Peyer's patch (tissue), 4 donors: ENCODE data around the gene PF4V1. TPM values are rescaled to one million over a fixed set of nuclear protein-coding genes. Genes with fewer than 3 reads are reported as not detected.

Experiments
- DNase-seq, 3 donors: peaks; one replicate each; pipeline ENCODE4 v3.0.0-alpha.2; 2017 to 2019
- H3K27ac ChIP-seq, 4 donors: fragments of 200-600 bp; sonication (generic); one replicate each; pipeline ENCODE4 v1.5.1; 2016 to 2019
- H3K27me3 ChIP-seq, 2 donors: fragments of 200-600 bp; sonication (generic); one replicate each; pipeline ENCODE4 v1.5.1; 2019
- H3K36me3 ChIP-seq, 3 donors: fragments of 200-600 bp; sonication (generic); one replicate each; pipeline ENCODE4 v1.5.1; 2016 to 2019
- H3K4me1 ChIP-seq, 4 donors: fragments of 200-600 bp; sonication (generic); one replicate each; pipeline ENCODE4 v1.5.1; 2016 to 2019
- H3K4me3 ChIP-seq, 4 donors: fragments of 200-600 bp; sonication (generic); 1 replicate in 3 of 4; 2 replicates in 1 of 4; pipeline ENCODE4 v1.5.1; 2016 to 2019; ENCODE audit warnings: mild to moderate bottlenecking in 1 of 4
- H3K9me3 ChIP-seq, 4 donors: fragments of 200-600 bp; sonication (generic); one replicate each; pipeline ENCODE4 v1.5.1; 2016 to 2019; ENCODE audit warnings: mild to moderate bottlenecking in 1 of 4
- CTCF ChIP-seq, 6 experiments: fragments of 450-650 bp in 4 of 6; fragments of 200-600 bp in 2 of 6; sonication (generic) in 1 of 6; IDR thresholded peaks; one replicate each; pipeline ENCODE4 v1.5.1; 2017 to 2019; ENCODE audit warnings: antibody characterized with exemption in 6 of 6, mild to moderate bottlenecking in 3 of 6, moderate library complexity in 1 of 6
- POLR2A ChIP-seq, 2 donors: fragments of 450-650 bp; IDR thresholded peaks; one replicate each; pipeline ENCODE4 v1.5.1; 2017; ENCODE audit warnings: antibody characterized with exemption in 2 of 2, mild to moderate bottlenecking in 2 of 2, moderate library complexity in 2 of 2
- total RNA-seq, 4 donors: library from RNA; depleted of rRNA; stranded (reverse); fragments of >200 nt; gene quantifications; one replicate each; pipeline ENCODE4 v1.1.0, GENCODE V29; 2016

Gene PF4V1
- total RNA-seq, 4 donors from 2014 or later, result not detected

DNA sequence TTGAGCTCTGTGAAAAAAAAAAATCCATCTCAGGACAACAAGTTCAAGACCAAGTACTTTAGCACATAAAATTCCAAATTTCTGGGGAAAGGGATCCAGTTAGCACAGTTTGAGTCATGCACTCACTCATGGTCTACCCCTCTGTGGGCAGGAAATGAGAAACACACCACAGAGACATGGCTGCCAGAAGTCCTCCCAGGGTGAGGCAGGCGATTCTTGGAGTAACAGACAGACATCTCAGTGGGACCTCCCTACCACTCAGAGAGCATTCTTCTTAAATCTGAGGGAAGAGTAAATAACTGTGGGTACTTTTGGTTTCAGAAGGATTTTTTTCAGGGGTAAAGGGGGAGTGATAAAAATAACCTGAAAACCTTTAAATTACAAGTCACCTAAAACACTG is 30.2 kb downstream of the PF4V1 start:
- no peak overlapping the region for H3K27ac ChIP-seq
- H3K9me3 ChIP-seq, result no peaks in the 10 kb centered on the region
- DNase-seq, result no peak
- no peaks in the 10 kb centered on the region for H3K27me3 ChIP-seq
- TF ChIP-seq POLR2A (IDR thresholded peaks at IDR 0.05), result no peak
- no peak for TF ChIP-seq CTCF (IDR thresholded peaks at IDR 0.05)
- H3K4me1 ChIP-seq, result no peaks in the 10 kb centered on the region
- no peak overlapping the region for H3K4me3 ChIP-seq
- H3K36me3 ChIP-seq, result no peaks in the 10 kb centered on the region

DNA sequence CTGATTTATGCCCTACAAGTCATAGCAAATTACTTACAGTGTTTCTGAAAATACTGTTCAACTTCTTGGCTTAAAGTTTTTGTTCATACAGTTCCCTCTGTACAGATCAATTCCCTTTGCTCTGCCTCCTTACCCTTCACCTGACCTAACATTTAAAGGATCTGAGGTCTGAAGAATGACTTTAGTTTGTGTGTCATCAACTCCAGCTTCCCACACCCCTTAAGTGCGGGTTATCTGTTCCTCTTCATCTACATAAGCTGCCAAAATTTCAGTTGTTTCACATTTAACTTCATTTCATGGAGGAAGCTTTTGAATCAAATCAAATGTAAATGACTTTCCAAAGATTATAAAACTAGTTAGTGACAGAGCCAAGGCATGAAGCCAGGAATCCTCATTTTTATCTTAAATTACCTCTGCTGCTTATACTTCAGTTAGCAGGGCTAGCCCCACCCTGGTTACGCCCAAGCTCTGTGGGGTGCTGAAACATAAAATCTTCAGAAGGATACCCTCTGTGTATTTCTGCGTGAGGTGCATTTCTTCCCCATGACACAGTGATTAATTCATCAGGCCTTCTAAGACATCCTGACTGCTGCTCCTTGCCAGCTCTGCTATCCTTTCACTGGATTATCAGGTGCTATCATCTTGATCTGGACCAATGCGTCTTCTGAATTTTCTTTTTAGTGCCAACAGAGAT is 32.6 kb downstream of the PF4V1 start:
- no peak overlapping the region for H3K4me3 ChIP-seq
- TF ChIP-seq POLR2A (IDR thresholded peaks at IDR 0.05), result no peak
- TF ChIP-seq CTCF (IDR thresholded peaks at IDR 0.05), result no peak
- H3K36me3 ChIP-seq, result no peaks in the 10 kb centered on the region
- H3K27me3 ChIP-seq, result no peaks in the 10 kb centered on the region
- no peak overlapping the region for H3K27ac ChIP-seq
- H3K9me3 ChIP-seq, result no peaks in the 10 kb centered on the region
- no peaks in the 10 kb centered on the region for H3K4me1 ChIP-seq
- no peak for DNase-seq

GRCh38 chr4:73891326-73891725 is 38.2 kb downstream of the PF4V1 start:
- TF ChIP-seq CTCF (IDR thresholded peaks at IDR 0.05) (no peak), POLR2A (IDR thresholded peaks at IDR 0.05) (no peak)
- no peak for DNase-seq
- H3K27ac ChIP-seq, result no peak overlapping the region

GRCh38 chr4:73891739-73892405 is 38.8 kb downstream of the PF4V1 start:
- H3K27ac ChIP-seq, result no peak overlapping the region
- H3K36me3 ChIP-seq, result no peaks in the 10 kb centered on the region
- H3K9me3 ChIP-seq, result no peaks in the 10 kb centered on the region
- H3K4me3 ChIP-seq, result no peak overlapping the region
- TF ChIP-seq CTCF (IDR thresholded peaks at IDR 0.05) (no peak), POLR2A (IDR thresholded peaks at IDR 0.05) (no peak)
- H3K4me1 ChIP-seq, result peaks cover 0 to 14% (median 0%) of the 10 kb centered on the region in 4 donors
- DNase-seq, result no peak
- H3K27me3 ChIP-seq, result no peaks in the 10 kb centered on the region

More at GRCh38 chr4:73891326-73891725, 38.2 kb downstream of the PF4V1 start:
- Histone ChIP-seq H3K36me3 (no peaks in the 10 kb centered on the region), H3K4me1 (peaks cover 0 to 14% (median 0%) of the 10 kb centered on the region in 4 donors), H3K27me3 (no peaks in the 10 kb centered on the region), H3K4me3 (no peak overlapping the region), H3K9me3 (no peaks in the 10 kb centered on the region)

GRCh38 chr4:73892966-73893365 is 39.9 kb downstream of the PF4V1 start:
- TF ChIP-seq POLR2A (IDR thresholded peaks at IDR 0.05), result no peak

DNA sequence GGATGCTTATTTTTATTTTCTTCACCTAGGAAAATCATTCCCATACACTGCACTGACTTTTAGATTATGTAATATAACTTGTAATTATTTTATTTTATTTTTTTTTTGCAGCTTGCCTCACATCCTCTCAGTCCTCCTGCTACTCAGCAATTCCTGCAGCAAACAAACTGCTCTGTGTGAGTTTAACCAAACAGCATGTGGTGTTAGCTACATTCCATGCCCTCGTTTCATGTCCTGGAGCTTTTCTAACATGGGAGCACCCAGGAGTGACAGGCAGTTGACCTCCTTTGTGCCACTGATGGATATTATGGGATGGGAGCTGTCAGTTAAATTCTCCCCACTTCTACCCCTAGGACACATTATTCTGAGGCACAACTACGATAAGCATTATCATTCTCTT is 40.9 kb downstream of the PF4V1 start:
- no peaks in the 10 kb centered on the region for H3K27me3 ChIP-seq
- peaks cover 0 to 14% (median 0%) of the 10 kb centered on the region in 4 donors for H3K4me1 ChIP-seq
- no peak overlapping the region for H3K4me3 ChIP-seq
- TF ChIP-seq POLR2A (IDR thresholded peaks at IDR 0.05) (no peak), CTCF (IDR thresholded peaks at IDR 0.05) (no peak)
- H3K9me3 ChIP-seq, result no peaks in the 10 kb centered on the region
- no peaks in the 10 kb centered on the region for H3K36me3 ChIP-seq
- no peak for DNase-seq
- H3K27ac ChIP-seq, result no peak overlapping the region

More at GRCh38 chr4:73892966-73893365, 39.9 kb downstream of the PF4V1 start:
- Histone ChIP-seq H3K27me3 (no peaks in the 10 kb centered on the region), H3K4me1 (peaks cover 0 to 14% (median 0%) of the 10 kb centered on the region in 4 donors), H3K9me3 (no peaks in the 10 kb centered on the region), H3K27ac (no peak overlapping the region), H3K36me3 (no peaks in the 10 kb centered on the region), H3K4me3 (no peak overlapping the region)
- DNase-seq, result no peak
